Spleen (tissue), 11 donors: ENCODE results near the gene NCOA7. TPM values are rescaled to one million over a fixed set of nuclear protein-coding genes. Genes with fewer than 3 reads are reported as not detected.

ENCODE experiments used
- DNase-seq: peaks from one replicate; pipeline ENCODE4 v3.0.0-alpha.2; 2020
- H3K27ac ChIP-seq, 8 donors: fragments of 200-600 bp; sonication (generic) in 7 of 8; 1 replicate in 4 of 8; 2 replicates in 4 of 8; pipeline versions ENCODE4 v1.5.0 to v1.8.0; 2016 to 2021; ENCODE audit warnings: inconsistent platforms in 4 of 8, mild to moderate bottlenecking in 4 of 8, moderate library complexity in 1 of 8
- H3K27me3 ChIP-seq, 7 donors: fragments of 200-600 bp; sonication (generic) in 6 of 7; replicated peaks in 1 of 7; 1 replicate in 4 of 7; 2 replicates in 3 of 7; pipeline versions ENCODE4 v1.5.0 to v1.8.0; 2016 to 2021; ENCODE audit warnings: inconsistent platforms in 3 of 7, mild to moderate bottlenecking in 1 of 7
- H3K36me3 ChIP-seq, 6 donors: fragments of 200-600 bp; sonication (generic) in 5 of 6; 1 replicate in 4 of 6; 2 replicates in 2 of 6; pipeline versions ENCODE4 v1.5.0 to v1.8.0; 2016 to 2021; ENCODE audit warnings: inconsistent platforms in 2 of 6
- H3K4me1 ChIP-seq, 6 donors: fragments of 200-600 bp; sonication (generic) in 5 of 6; 1 replicate in 3 of 6; 2 replicates in 3 of 6; pipeline versions ENCODE4 v1.5.0 to v1.8.0; 2016 to 2021; ENCODE audit warnings: inconsistent platforms in 3 of 6
- H3K4me3 ChIP-seq, 8 donors: fragments of 200-600 bp; sonication (generic) in 7 of 8; 1 replicate in 4 of 8; 2 replicates in 4 of 8; pipeline versions ENCODE4 v1.5.0 to v1.8.0; 2016 to 2021; ENCODE audit warnings: inconsistent platforms in 4 of 8, mild to moderate bottlenecking in 4 of 8, moderate library complexity in 2 of 8
- H3K9me3 ChIP-seq, 8 donors: fragments of 200-600 bp; sonication (generic) in 7 of 8; 1 replicate in 4 of 8; 2 replicates in 4 of 8; pipeline versions ENCODE4 v1.5.0 to v1.8.0; 2016 to 2021; ENCODE audit warnings: inconsistent platforms in 4 of 8
- POLR2A ChIP-seq, 3 donors: fragments of 450-650 bp; IDR thresholded peaks; one replicate each; pipeline ENCODE4 v1.5.1; 2017; ENCODE audit warnings: antibody characterized with exemption in 3 of 3, mild to moderate bottlenecking in 1 of 3
- POLR2AphosphoS5 ChIP-seq, 3 donors: sonication (generic); formaldehyde crosslinking; IDR thresholded peaks; one replicate each; pipeline ENCODE4 v1.5.1; 2017; ENCODE audit warnings: antibody characterized with exemption in 3 of 3
- WGBS, 5 donors: extraction: QIAGEN DNeasy Blood & Tissue Kit in 3 of 5; methylation state at CpG; one replicate each; pipeline versions ENCODE4 v1.1.5 to v1.1.7; 2013 to 2018; 5-methylcytosine and 5-hydroxymethylcytosine counted together
- intact Hi-C: fragments of 100-400 bp; cut with DNase I; formaldehyde crosslinking; loops from one replicate; pipeline ENCODE4 v1.15.0; 2023; ENCODE audit warnings: low total_unique reads
- polyA plus RNA-seq, 3 donors: library from polyadenylated mRNA; stranded (reverse); fragments of 200-250 nt; gene quantifications; one replicate each; pipeline ENCODE4 v1.2.1, GENCODE V29; 2013
- total RNA-seq, 7 donors: library from RNA; depleted of rRNA in 3 of 7; stranded (reverse); fragments of >200 nt in 3 of 7; fragmentation: NEBNext Ultra II Directional in 4 of 7; extraction: Animal tissue kit (Norgen Biotek cat#: 25700) in 4 of 7; gene quantifications; one replicate each; pipeline versions ENCODE4 v1.1.0 to v1.2.1, GENCODE V29; 2016 to 2021
- TF ChIP-seq, protein P1 (sequence below), 11 experiments: fragments of 200-600 bp in 7 of 11; fragments of 450-650 bp in 4 of 11; sonication (generic) in 4 of 11; IDR thresholded peaks in 8 of 11; conservative IDR thresholded peaks in 3 of 11; 1 replicate in 7 of 11; 2 replicates in 4 of 11; pipeline versions ENCODE4 v1.4.0 to v1.8.0; 2016 to 2021; ENCODE audit warnings: antibody characterized with exemption in 11 of 11, inconsistent platforms in 4 of 11, mild to moderate bottlenecking in 1 of 11
- donor health status: healthy with polysubstance abuse.
- donor health status: DM: no; HTN: no; CAD: no; lungs with moderate emphysema.
- donor health status: DM: no; HTN: no; CAD: no.
- donor health status: Bipolar disorder and iron deficiency.
- donor health status: healthy.
- donor health status: DM: no; HTN: no; CAD: no.
- donor health status: DM: yes; HTN: yes; CAD: no.

NCOA7 gene
- total and polyA plus RNA-seq, 10 donors: 11.8 to 84.3 (median 43.1) TPM

DNA sequence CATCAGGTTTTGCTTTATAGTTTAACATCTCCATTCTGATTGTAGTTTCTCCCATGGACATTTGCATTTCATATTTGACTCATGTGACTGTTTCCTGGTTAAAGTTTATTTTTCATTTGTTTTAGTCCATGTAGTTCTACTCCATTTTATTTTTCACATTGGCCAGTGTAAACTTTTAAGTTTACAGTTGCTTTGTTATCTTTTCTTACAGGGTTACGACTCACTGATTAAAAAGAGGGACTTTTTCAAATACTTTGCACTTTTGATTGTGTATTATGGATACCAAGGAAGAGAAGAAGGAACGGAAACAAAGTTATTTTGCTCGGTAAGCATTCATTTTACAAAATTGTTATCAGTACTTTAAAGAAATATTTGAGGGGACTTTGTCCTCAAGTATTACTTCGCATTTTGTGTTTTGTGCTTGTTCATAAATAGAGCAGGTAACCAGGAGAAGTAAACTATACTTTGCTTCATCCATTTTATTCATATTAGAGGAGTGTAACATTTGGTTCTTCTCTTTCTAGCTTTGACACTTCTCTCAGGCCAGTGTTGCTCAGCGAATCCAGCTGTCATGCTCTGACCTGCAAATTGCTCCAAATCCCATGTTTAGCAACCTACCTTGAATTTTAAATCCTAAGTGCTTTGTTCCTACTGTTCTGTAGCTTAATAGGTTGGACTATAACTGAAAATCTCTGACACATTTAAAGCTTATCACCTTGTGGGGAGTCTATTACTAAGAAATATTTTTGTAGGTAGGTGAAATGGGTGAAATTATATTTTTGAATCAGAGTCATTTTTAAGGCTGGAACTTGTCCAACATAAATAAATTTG lies 24.5 kb downstream of the NCOA7 start:
- Histone ChIP-seq H3K4me1 (peaks cover 16 to 100% (median 76%) of the 10 kb centered on the region in 6 donors), H3K36me3 (peaks cover 0 to 19% (median 9%) of the 10 kb centered on the region in 6 donors), H3K27me3 (no peaks in the 10 kb centered on the region), H3K9me3 (no peaks in the 10 kb centered on the region), H3K4me3 (peak overlapping the region in 1 of 8 donors; percentile 28), H3K27ac (peak overlapping the region in 7 of 8 donors; percentile 17 to 74 (median 46))
- TF ChIP-seq POLR2AphosphoS5 (IDR thresholded peaks at IDR 0.05): no peak
- 51 to 71% (median 52%) methylated on average over 5 of the region's 5 CpGs for WGBS, 5 donors
- no peak for DNase-seq
- intact Hi-C loops: no loop called here

DNA sequence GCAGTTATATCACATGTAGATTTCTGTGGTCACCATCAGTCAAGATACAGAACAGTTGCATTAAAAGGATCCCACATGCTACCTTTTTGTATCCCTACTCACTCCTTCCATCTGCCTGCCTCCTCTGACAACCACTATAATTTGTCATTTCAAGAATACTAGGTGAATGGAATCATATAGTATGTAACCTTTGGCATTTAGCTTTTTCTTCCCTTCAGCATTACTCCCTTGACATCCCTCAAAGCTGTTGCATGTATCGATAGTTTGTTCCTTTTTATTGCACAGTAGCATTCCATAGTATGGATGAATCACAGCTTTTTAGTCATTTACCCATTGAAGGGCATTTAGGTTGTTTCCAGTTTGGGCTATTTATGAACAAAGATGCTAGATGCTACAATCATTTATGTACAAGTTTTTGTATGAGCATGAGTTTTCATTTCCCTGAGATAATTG lies 26.1 kb downstream of the NCOA7 start:
- WGBS, 5 donors: 81 to 91% (median 88%) methylated on average over 1 of the region's 1 CpG
- Histone ChIP-seq H3K36me3 (peaks cover 0 to 33% (median 16%) of the 10 kb centered on the region in 6 donors), H3K27ac (peak overlapping the region in 2 of 8 donors; percentile 2 to 55), H3K4me3 (no peak overlapping the region), H3K27me3 (no peaks in the 10 kb centered on the region), H3K9me3 (no peaks in the 10 kb centered on the region), H3K4me1 (peaks cover 18 to 98% (median 71%) of the 10 kb centered on the region in 6 donors)
- DNase-seq: no peak
- TF ChIP-seq, protein P1, sequence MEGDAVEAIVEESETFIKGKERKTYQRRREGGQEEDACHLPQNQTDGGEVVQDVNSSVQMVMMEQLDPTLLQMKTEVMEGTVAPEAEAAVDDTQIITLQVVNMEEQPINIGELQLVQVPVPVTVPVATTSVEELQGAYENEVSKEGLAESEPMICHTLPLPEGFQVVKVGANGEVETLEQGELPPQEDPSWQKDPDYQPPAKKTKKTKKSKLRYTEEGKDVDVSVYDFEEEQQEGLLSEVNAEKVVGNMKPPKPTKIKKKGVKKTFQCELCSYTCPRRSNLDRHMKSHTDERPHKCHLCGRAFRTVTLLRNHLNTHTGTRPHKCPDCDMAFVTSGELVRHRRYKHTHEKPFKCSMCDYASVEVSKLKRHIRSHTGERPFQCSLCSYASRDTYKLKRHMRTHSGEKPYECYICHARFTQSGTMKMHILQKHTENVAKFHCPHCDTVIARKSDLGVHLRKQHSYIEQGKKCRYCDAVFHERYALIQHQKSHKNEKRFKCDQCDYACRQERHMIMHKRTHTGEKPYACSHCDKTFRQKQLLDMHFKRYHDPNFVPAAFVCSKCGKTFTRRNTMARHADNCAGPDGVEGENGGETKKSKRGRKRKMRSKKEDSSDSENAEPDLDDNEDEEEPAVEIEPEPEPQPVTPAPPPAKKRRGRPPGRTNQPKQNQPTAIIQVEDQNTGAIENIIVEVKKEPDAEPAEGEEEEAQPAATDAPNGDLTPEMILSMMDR (IDR thresholded peaks at IDR 0.05 in 8 of 11, conservative IDR thresholded peaks at IDR 0.05 in 3 of 11): no peak
- TF ChIP-seq POLR2AphosphoS5 (IDR thresholded peaks at IDR 0.05): no peak
- no peak for TF ChIP-seq POLR2A (IDR thresholded peaks at IDR 0.05)
- intact Hi-C loops: no loop called here

DNA sequence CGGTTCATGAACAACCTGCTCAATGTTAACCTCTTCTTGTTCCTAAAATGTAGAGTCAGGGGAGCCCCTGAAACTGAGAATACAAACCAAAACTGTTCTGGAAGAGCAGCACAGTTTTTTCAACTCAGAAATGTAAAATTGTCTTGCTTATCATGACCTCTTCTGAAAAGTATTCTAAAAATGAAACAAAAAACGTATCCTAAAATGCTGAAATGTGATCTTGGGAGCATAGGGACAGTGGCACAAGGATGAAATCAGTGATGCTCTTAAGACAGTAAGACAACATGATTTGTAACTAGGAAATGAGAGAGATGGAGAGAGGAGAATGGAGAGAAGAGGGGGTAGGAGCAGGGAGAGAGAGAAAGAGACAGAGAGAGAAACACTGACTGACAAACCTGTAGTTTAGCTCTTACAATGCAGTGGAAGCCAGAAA lies 27.5 kb downstream of the NCOA7 start:
- peak overlapping the region; percentile 30 to 68 (median 51) for H3K27ac ChIP-seq
- 36 to 65% (median 58%) methylated on average over 2 of the region's 2 CpGs for WGBS, 5 donors
- no peak for DNase-seq
- TF ChIP-seq POLR2A (IDR thresholded peaks at IDR 0.05): no peak
- TF ChIP-seq, protein P1 (IDR thresholded peaks at IDR 0.05 in 8 of 11, conservative IDR thresholded peaks at IDR 0.05 in 3 of 11): no peak
- no peak for TF ChIP-seq POLR2AphosphoS5 (IDR thresholded peaks at IDR 0.05)
- intact Hi-C loops: no loop called here
- H3K9me3 ChIP-seq: no peaks in the 10 kb centered on the region
- H3K4me1 ChIP-seq: peaks cover 25 to 94% (median 67%) of the 10 kb centered on the region in 6 donors
- no peak overlapping the region for H3K4me3 ChIP-seq
- no peaks in the 10 kb centered on the region for H3K27me3 ChIP-seq
- H3K36me3 ChIP-seq: peaks cover 0 to 36% (median 16%) of the 10 kb centered on the region in 6 donors

DNA sequence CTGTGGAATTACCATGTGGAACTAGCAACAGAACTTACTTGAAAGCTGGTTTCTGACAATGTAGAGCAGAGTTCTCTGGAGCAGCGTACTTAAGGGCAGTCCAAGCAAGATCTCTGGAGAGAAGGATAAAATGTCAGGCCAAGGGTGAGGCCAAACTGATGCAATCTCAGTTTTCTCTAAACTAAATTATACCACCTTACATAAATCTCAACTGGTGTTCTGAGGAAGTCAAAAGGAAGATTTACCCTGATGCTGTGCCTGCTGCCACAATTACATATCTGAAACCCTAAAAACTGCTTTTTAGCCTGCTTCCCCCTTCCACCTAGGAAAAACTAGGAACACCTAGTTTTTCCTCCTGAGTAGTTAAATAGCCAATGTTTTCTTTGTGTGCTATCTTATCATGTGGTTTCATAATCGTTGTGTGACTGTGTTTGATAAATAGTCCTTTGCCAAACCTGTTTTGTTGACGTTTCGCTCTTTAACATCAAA lies 28.1 kb downstream of the NCOA7 start:
- no peak for DNase-seq
- Histone ChIP-seq H3K9me3 (no peaks in the 10 kb centered on the region), H3K27me3 (no peaks in the 10 kb centered on the region), H3K36me3 (peaks cover 0 to 36% (median 16%) of the 10 kb centered on the region in 6 donors), H3K4me1 (peaks cover 25 to 92% (median 64%) of the 10 kb centered on the region in 6 donors), H3K27ac (peak overlapping the region; percentile 30 to 68 (median 51)), H3K4me3 (no peak overlapping the region)
- intact Hi-C loops: no loop called here
- WGBS, 5 donors: 49 to 65% (median 61%) methylated on average over 4 of the region's 4 CpGs
- TF ChIP-seq POLR2AphosphoS5 (IDR thresholded peaks at IDR 0.05): no peak
- no peak for TF ChIP-seq POLR2A (IDR thresholded peaks at IDR 0.05)
- TF ChIP-seq, protein P1 (IDR thresholded peaks at IDR 0.05 in 8 of 11, conservative IDR thresholded peaks at IDR 0.05 in 3 of 11): no peak
